Activated CD4-positive, CD25-positive, alpha-beta regulatory T cell treated with anti-CD3 and anti-CD28 coated beads, Interleukin-2, amount 50 U/mL, for 16 hours (primary cell): ENCODE results near the gene MARK4.
"Not testable (repeated sequence)": the region's sequence is repeated elsewhere in the genome, so short reads cannot be mapped to it uniquely, and the experiment has no call there.

ENCODE experiments used
- DNase-seq: peaks from one replicate; pipeline ENCODE4 v3.0.0-alpha.2; 2020; ENCODE audit warnings: low read depth, low spot score

Gene MARK4

DNA sequence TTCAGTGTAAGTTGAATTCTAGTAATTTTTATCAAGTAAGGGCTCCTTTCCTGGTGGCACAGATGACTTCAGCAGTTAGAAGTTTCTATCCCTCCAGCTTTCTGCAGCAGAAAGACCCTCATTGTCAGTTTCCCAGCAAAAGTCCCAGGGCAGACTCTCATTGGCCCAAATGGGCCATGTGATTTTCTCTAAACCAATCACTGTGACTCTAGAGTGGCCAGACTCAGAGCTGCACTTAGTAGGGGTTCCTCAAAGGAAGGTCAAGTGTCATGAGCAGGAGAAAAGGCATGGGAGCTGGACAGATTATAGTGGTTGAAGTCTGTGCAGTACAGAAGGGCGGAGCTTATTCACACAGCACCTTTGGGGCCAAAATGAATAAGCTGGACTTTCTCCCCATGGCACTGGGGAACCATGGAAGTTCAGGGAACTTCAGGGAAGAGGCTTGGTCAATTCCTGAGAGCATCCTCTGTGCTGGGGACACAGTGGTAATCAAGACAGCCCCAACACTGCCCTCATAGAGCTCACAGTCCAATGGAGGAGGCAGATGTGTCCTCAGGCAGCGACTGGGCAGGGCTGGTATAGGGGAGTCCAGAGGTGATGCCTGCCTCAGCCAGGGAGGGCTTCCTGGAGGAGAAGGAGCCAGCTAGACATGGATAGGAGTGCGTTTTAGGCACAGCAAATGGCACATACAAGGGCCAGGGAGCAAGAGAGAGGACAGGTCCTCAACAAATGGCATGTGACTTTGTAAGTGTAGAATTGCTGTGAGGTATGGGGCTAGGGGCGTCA, 53.3 kb downstream of the MARK4 start:
- no peak for DNase-seq

- no peak for DNase-seq
Measured at GRCh38 chr19:45305007-45305406, 53.9 kb downstream of the MARK4 start.

GRCh38 chr19:45305421-45305820, 54.4 kb downstream of the MARK4 start:
- no peak for DNase-seq

- no peak for DNase-seq
Measured at GRCh38 chr19:45306040-45306439, 55.0 kb downstream of the MARK4 start.

- DNase-seq: no peak
Measured at GRCh38 chr19:45306518-45307027, 55.5 kb downstream of the MARK4 start.

- DNase-seq: no peak
Measured at GRCh38 chr19:45307361-45307760, 56.3 kb downstream of the MARK4 start.

- DNase-seq: not testable (repeated sequence)
Measured at GRCh38 chr19:45309322-45309721, 58.3 kb downstream of the MARK4 start.

- no peak for DNase-seq
Measured at GRCh38 chr19:45311621-45312020, 60.5 kb downstream of the MARK4 start.

GRCh38 chr19:45312285-45312684, 61.2 kb downstream of the MARK4 start:
- not testable (repeated sequence) for DNase-seq

DNA sequence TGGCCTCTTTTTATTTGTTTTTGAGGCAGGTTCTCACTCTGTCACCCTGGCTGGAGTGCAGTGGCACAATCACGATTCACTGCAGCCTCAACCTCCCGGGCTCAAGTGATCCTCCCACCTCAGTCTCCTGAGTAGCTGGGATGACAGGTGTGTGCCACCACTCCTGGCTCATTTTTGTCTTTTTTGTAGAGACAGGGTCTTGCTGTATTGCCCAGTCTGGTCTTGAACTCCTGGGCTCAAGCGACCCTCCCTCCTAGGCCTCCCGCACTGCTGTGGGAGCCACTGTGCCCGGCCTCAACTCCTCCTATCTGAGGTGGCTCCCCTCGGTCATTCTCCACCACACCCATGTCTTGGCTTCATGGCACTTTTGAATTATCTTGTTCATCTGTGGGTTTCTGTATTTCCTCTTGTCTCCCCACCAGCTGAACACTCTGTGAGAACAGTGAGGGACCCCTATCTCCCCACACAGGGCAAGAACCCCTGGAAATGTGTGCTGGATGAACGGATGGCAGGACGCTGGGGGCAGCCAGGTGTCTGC, 63.7 kb downstream of the MARK4 start:
- no peak for DNase-seq

GRCh38 chr19:45315304-45315703, 64.2 kb downstream of the MARK4 start:
- DNase-seq: no peak

DNA sequence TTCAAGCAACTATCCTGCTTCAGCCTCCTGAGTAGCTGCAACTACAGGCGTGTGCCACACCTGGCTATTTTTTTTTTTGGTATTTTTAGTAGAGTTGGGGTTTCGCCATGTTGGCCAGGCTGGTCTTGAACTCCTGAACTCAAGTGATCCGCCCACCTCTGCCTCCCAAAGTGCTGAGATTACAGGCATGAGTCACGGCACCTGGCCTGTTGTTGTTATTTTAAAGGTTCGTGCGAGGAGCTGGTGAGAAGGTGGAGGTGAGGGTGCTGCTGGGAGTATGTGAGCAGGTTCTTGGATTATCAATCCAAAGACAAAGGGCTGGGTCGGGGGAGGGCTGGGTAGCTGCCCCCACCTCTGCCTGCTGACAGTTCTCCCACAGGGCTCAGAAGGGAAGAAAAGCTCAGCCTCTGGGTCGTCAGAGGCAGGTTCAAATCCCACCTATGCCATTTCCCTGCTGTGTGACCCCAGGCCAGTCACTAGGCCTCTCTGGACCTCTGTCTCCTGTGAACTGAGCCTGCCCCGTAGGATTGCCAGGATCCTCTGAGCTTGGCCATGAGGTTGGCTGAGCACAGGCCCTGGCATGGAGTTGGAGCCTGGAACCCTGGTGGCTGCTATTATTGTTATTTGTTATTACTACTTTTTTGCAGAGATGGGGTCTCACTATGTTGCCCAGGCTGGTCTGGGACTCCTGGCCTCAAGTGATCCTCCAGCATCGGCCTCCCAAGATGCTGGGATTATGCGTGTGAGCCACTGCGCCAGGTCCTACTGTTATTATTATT, 70.1 kb downstream of the MARK4 start:
- no peak for DNase-seq

GRCh38 chr19:45321848-45322247, 70.8 kb downstream of the MARK4 start:
- DNase-seq: no peak

DNA sequence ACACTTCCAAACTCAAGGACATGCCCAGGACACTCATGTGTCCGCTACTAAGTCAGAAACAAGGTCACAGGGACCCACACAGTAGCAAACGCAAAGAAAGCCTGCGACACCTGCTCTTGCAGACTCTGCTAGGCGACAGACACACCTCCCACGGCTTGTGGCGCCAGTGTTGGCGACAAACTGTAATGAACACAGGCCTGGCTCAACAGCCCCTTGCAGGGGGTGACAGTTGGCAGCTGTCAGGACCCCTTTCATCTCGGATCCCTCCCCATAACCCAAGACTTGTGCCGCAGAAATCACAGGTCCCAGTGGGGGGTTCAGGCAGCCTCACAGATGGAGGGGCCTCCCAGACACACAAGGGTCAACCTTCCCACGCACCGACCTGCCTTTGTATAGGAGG, 71.2 kb downstream of the MARK4 start:
- no peak for DNase-seq

- no peak for DNase-seq
Measured at GRCh38 chr19:45322744-45323281, 71.7 kb downstream of the MARK4 start, which contains the start of gene CKM. Gene CKM, minus strand, starts transcription at chr19:45322875. Its CDS starts 3,162 bp downstream, at chr19:45319713.

DNA sequence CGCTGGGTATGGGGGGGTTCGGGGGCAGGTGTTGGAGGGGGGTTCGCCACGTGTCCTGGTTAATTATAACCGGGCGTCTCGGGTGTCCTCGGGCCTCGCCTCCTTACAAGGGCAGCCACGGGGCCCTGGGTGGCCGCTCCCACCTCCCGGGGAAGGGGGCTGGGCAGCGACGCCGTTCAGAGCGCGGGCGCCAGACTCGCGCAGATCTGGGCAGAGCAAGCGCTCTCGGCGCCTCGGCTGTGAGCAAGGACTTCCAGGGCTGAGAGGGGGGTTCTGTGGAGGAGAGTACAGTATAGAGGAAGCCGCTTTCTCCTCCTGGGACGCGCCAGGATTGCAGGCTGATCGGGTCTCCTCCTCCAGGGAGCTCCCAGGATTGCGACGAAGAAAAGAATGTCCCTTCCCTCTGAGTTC, 72.6 kb downstream of the MARK4 start:
- no peak for DNase-seq

- DNase-seq: no peak
Measured at GRCh38 chr19:45324349-45324907, 73.4 kb downstream of the MARK4 start.

DNA sequence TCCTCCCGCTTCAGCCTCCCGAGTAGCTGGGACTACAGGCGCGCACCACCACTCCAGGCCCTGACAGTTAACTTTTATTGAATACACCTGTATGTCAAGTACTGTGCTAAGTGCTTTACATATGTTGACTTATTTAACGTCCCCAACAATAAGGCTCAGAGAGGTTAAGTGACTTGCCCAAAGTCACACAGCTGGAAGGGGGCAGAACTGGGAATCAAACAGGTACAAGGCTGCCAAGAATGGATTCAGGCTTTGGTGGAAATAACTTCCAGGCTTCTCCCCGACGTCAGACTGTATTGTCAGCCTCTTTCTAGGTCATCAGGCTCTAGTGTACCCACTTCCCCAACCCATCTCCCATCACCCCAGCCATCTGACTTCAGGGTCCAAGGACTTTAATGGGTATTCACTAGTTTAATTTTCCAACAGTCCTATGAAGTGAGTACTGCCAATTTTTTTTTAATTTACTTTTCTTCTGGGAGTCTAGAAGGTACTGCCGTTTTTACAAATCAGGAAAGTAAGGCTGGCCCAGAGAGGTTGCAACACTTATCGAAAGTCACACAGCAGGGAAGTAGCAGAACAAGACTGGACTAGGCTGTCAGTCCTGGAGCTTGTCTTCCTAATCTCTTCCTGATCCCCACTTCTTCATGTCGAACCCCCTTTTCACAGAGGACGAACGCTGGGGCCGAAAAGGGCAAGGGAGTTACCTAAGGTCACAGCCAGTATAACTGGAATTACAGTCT, 76.5 kb downstream of the MARK4 start:
- DNase-seq: no peak

DNA sequence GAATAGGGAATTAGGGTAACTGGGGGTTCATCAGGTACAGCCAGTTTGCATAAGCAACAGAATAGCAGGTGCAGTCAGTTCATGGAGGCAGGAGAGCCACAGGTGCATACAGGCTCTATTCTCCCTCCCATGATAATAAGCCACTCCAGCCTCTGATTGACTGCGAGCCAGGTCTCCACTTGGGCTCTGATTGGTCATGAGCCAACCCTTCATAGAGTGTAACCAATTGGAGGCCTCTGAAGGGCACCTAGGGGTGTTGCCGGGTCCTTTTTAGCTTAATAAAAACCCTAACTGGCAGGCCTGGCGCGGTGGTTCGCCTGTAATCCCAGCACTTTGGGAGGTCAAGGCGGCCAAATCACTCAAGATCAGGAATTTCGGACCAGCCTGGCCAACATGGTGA, 80.3 kb downstream of the MARK4 start:
- no peak for DNase-seq

DNA sequence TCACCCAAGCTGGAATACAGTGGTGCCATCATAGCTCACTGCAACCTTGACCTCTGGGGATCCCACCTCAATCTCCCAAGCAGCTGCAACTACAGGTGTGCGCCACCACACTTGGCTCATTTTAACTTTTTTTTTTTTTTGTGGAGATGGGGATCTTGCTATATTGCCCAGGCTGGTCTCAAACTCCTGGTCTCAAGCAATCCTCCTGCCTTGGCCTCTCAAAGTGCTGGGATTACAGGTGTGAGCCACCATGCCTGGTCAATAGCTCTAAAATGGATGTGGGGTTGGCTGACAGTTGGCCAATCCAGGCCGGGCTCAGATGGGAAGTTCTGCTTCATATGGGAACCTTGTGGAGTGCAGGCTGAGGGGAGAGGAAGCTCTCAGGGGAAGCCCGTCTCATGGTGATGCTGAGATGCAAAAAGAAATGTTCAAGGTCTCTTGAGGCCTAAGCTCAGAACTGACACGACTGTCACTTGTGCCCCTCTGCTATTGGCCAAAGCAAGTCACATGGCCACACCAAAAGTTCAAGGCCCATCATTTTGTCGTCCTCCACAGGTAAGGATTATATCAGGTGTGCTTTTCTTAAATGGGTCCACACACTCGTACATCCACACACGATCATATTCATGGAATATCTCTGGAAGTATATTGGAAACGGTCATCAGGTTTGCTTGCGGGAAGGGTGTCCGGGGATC, 82.7 kb downstream of the MARK4 start:
- no peak for DNase-seq
